ENCODE measurements around the gene GCK. TPM values are rescaled to one million over a fixed set of nuclear protein-coding genes. Genes with fewer than 3 reads are reported as not detected.
A peak's percentile ranks its signal among the peaks of the same experiment; 100 is the strongest.

Gene GCK
- total and polyA plus RNA-seq, 5 donors = 7.4 to 17.4 (median 12.8) TPM

DNA sequence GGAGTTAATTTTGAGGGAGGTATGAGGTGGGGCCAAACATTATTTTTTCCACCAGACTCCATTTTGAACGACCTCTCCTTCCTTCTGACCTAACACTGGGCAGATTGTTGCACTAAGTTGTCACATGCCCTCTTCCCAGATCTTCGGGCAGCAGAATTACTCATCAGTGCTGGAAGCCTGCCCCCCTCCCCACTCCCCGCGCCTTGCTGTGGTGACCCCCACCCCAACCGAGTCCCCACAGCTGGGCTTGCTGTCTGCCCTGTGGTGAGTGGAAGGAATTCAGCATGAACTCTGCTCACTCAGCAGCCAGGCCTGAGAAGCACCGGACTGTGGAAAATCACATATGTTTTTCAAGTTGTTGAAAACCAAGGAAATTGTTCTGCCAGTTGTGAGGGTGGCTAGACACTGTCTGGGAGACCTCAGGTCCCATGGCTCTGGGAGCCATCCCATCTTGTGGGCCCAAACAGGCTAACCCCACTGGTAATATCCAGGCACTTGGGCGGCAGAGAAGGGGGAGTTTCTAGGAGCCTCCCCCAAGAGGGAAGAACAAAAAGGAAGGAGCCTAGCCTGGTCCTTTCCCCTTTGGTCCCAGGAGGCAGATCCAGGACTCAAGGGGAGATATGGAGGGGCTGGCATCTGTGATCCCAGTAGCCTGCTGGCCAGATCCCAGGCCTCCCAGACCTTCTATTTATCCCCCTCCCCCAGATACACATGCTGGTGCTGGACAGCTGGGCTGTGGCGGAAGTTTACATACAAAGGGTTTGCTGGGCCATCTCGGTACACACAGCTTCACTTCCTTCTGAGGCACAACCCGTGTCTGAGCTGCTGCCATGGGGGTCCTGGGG, 88.6 kb downstream of the GCK start:
- DNase-seq (peak; percentile 48 to 76 (median 69)), ATAC-seq (peak in 1 of 2 donors; percentile 4)
- WGBS = 46% methylated on average over 10 of the region's 10 CpGs
- H3K4me1 ChIP-seq (ENCODE audit: control insufficient read depth, insufficient read depth, low read length) = no peaks in the 10 kb centered on the region
- no peaks in the 10 kb centered on the region for H3K27me3 ChIP-seq (ENCODE audit: control insufficient read depth, insufficient read depth)
- H3K27ac ChIP-seq (ENCODE audit: low read length) = peak overlapping the region; percentile 26
- H3K4me3 ChIP-seq (ENCODE audit: low read length) = no peak overlapping the region
- intact Hi-C loops (cut with DNase I) = no loop called here
- no peaks in the 10 kb centered on the region for H3K9me3 ChIP-seq (ENCODE audit: control insufficient read depth, low read length)

- no peak for DNase-seq
- Histone ChIP-seq H3K9me3 (ENCODE audit: control insufficient read depth, low read length) (no peaks in the 10 kb centered on the region), H3K4me3 (ENCODE audit: low read length) (no peak overlapping the region), H3K27ac (ENCODE audit: low read length) (no peak overlapping the region), H3K4me1 (ENCODE audit: control insufficient read depth, insufficient read depth, low read length) (peaks cover 5% of the 10 kb centered on the region), H3K27me3 (ENCODE audit: control insufficient read depth, insufficient read depth) (no peaks in the 10 kb centered on the region)
- intact Hi-C loops (cut with DNase I) = no loop called here
- ATAC-seq = no peak
- 41% methylated on average over 4 of the region's 4 CpGs for WGBS
These were observed 89.6 kb downstream of the GCK start for GRCh38 chr7:44099669-44100068.

DNA sequence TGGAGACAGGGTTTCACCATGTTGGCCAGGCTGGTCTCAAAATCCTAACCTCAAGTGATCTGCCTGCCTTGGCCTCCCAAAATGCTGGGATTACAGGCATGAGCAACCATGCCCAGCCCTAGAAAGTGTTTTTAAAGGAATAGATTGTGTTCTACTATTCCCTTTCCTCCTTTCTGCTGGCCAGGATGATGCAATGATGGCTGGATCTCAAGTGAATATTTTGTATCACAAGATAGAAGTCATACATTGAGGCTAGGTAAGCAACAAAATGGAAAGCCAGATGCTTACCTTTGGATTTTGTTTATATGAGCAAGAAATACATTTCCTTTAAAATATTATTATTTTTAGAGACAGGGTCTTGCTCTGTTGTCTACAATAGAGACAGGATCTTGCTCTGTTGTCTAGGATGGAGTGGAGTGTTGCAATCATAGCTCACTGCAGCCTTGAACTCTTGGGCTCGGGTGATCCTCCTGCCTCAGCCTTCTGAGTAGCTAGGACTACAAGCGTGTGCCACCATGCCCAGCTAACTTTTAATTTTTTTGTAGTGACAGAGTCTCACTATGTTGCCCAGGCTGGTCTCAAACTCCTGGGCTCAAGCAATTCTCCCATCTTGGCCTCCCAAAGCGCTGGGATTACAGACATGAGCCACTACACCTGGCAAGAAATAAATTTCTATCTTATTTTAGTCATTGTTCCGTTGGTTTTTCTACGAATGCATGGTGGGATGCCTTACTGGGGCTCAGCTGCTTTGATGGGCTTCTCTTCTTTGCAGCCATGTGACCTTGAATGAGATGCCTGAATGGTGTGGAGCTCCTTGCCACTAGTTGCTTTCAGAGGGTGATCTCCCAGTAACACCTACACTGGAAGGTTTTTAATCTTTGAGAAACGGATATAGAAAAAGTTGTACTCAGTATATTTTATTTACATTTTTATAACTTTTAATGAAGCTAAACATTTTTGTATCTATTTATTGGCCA, 90.9 kb downstream of the GCK start:
- WGBS = 91% methylated on average over 6 of the region's 6 CpGs
- no peak for ATAC-seq
- Histone ChIP-seq H3K27me3 (ENCODE audit: control insufficient read depth, insufficient read depth) (no peaks in the 10 kb centered on the region), H3K27ac (ENCODE audit: low read length) (no peak overlapping the region), H3K9me3 (ENCODE audit: control insufficient read depth, low read length) (no peaks in the 10 kb centered on the region), H3K4me1 (ENCODE audit: control insufficient read depth, insufficient read depth, low read length) (peaks cover 5% of the 10 kb centered on the region), H3K4me3 (ENCODE audit: low read length) (no peak overlapping the region)
- intact Hi-C loops (cut with DNase I) = no loop called here
- DNase-seq = no peak

- no peak for DNase-seq
- intact Hi-C loops (cut with DNase I) = no loop called here
- WGBS = 83% methylated on average over 9 of the region's 9 CpGs
- no peak overlapping the region for H3K4me3 ChIP-seq (ENCODE audit: low read length)
- no peak for ATAC-seq
- H3K4me1 ChIP-seq (ENCODE audit: control insufficient read depth, insufficient read depth, low read length) = peaks cover 5% of the 10 kb centered on the region
- no peaks in the 10 kb centered on the region for H3K27me3 ChIP-seq (ENCODE audit: control insufficient read depth, insufficient read depth)
- H3K27ac ChIP-seq (ENCODE audit: low read length) = no peak overlapping the region
- no peaks in the 10 kb centered on the region for H3K9me3 ChIP-seq (ENCODE audit: control insufficient read depth, low read length)
These were observed 91.9 kb downstream of the GCK start for GRCh38 chr7:44097064-44097932.

DNA sequence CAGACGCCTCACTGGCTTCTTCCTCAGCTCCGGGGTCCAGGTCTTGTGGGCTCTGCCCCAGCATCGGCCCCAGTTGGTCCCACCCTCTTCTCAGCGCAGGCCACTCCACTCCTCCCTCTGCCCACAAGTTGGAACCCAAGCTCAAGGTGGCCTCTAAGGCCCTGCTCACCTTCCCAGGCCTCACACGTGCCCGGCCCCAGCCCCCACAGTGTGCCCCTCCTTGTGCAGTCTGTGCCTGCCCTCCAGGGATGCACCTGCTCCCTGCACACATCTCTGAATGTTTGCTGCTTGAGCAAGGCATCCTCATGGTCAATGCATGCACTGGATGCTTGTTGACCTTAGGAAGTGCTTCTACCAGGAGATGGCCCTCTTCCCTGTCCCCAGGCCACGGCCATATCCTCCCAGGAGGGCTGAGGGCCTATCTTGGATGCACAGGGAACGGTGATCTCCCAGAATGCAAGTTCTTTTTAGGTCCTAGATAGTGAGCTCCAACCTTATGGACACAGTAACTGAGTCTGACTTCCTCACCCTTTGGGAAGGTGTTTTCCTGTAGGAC, 92.8 kb downstream of the GCK start:
- DNase-seq = peak in 1 of 3 donors; percentile 45
- 84% methylated on average over 8 of the region's 8 CpGs for WGBS
- Histone ChIP-seq H3K27ac (ENCODE audit: low read length) (no peak overlapping the region), H3K4me3 (ENCODE audit: low read length) (no peak overlapping the region), H3K27me3 (ENCODE audit: control insufficient read depth, insufficient read depth) (no peaks in the 10 kb centered on the region), H3K4me1 (ENCODE audit: control insufficient read depth, insufficient read depth, low read length) (peaks cover 5% of the 10 kb centered on the region), H3K9me3 (ENCODE audit: control insufficient read depth, low read length) (no peaks in the 10 kb centered on the region)
- intact Hi-C loops (cut with DNase I) = no loop called here
- no peak for ATAC-seq

GRCh38 chr7:44095781-44096180, 93.5 kb downstream of the GCK start:
- ATAC-seq (no peak), DNase-seq (no peak)
- peaks cover 5% of the 10 kb centered on the region for H3K4me1 ChIP-seq (ENCODE audit: control insufficient read depth, insufficient read depth, low read length)
- H3K4me3 ChIP-seq (ENCODE audit: low read length) = no peak overlapping the region
- intact Hi-C loops (cut with DNase I) = no loop called here
- H3K27me3 ChIP-seq (ENCODE audit: control insufficient read depth, insufficient read depth) = no peaks in the 10 kb centered on the region
- H3K27ac ChIP-seq (ENCODE audit: low read length) = no peak overlapping the region
- 90% methylated on average over 3 of the region's 3 CpGs for WGBS
- no peaks in the 10 kb centered on the region for H3K9me3 ChIP-seq (ENCODE audit: control insufficient read depth, low read length)

DNA sequence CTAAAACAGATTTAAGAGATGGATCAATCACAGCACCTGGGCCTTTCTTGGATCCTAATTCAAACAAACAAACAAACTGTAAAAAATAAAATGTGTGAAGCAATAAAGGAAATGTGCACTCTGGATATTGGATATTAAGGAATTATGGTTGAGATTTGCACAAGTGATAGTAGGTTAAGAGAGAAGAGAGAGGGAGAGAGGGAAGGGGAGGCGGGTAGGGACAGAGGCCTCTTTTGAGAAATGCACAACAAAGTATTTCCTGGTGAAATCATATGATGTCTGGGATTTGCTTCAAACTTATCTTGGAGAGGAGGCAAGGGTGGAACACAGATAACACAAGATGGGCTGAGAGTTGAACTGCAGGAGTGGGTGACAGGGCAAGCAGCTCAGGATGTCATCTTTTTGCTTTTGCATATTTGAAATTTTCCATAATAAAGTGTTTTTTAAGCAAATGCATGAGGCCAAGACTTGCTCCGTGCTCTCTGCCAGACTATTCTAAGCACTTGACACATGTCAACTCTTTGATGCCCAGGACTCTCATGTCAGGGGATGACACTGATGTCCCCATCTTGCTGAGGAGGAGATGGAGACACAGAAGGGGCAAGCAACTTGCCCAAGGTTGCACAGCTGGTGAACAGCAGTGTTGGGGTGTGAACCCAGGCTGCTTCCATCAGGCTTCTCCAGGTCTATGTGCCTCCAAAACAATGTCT, 94.2 kb downstream of the GCK start:
- intact Hi-C loops (cut with DNase I) = no loop called here
- H3K9me3 ChIP-seq (ENCODE audit: control insufficient read depth, low read length) = no peaks in the 10 kb centered on the region
- DNase-seq (no peak), ATAC-seq (peak in 1 of 2 donors; percentile 6)
- H3K4me1 ChIP-seq (ENCODE audit: control insufficient read depth, insufficient read depth, low read length) = peaks cover 5% of the 10 kb centered on the region
- WGBS = 47% methylated on average over 2 of the region's 2 CpGs
- H3K27me3 ChIP-seq (ENCODE audit: control insufficient read depth, insufficient read depth) = no peaks in the 10 kb centered on the region
- H3K27ac ChIP-seq (ENCODE audit: low read length) = no peak overlapping the region
- no peak overlapping the region for H3K4me3 ChIP-seq (ENCODE audit: low read length)

GRCh38 chr7:44094365-44094764, 94.9 kb downstream of the GCK start:
- intact Hi-C loops (cut with DNase I) = no loop called here
- Histone ChIP-seq H3K27ac (ENCODE audit: low read length) (peak overlapping the region; percentile 48), H3K4me3 (ENCODE audit: low read length) (no peak overlapping the region), H3K9me3 (ENCODE audit: control insufficient read depth, low read length) (no peaks in the 10 kb centered on the region), H3K27me3 (ENCODE audit: control insufficient read depth, insufficient read depth) (no peaks in the 10 kb centered on the region), H3K4me1 (ENCODE audit: control insufficient read depth, insufficient read depth, low read length) (peaks cover 5% of the 10 kb centered on the region)
- no peak for ATAC-seq
- DNase-seq = no peak
- WGBS = 67% methylated on average over 2 of the region's 2 CpGs

All from right cardiac atrium (tissue), 5 donors.